Measurements from ENCODE around the gene EIF2D. TPM values are rescaled to one million over a fixed set of nuclear protein-coding genes. Genes with fewer than 3 reads are reported as not detected.

The EIF2D gene
- total and polyA plus RNA-seq, 2 of the 4 experiments (the other 2 are of a cell fraction): 64.3 to 69.4 TPM

- dilution Hi-C loops (cut with HindIII; ENCODE audit: low sequenced_read_pairs, unreplicated experiment): no loop called here
These were observed 39.4 kb downstream of the EIF2D start for GRCh38 chr1:206572835-206573234.

More at GRCh38 chr1:206572835-206573234, 39.4 kb downstream of the EIF2D start:
- Histone ChIP-seq H2AK5ac (ENCODE audit: low read depth, low read length) (no peak overlapping the region), H3K18ac (ENCODE audit: low read depth, low read length) (no peak overlapping the region), H3K4me3 (ENCODE audit: insufficient read depth, low read depth, low read length) (no peak overlapping the region), H3K9ac (ENCODE audit: low read depth, low read length) (no peak overlapping the region), H2BK5ac (ENCODE audit: low read depth, low read length, poor library complexity, severe bottlenecking) (no peak overlapping the region), H3K36me3 (ENCODE audit: control insufficient read depth, insufficient read depth, low read length) (no peaks in the 10 kb centered on the region), H3K4ac (ENCODE audit: low read depth, low read length) (no peak overlapping the region), H4K8ac (ENCODE audit: low read depth in 2 of 2, low read length in 2 of 2) (no peak overlapping the region), H3K14ac (replicated peaks; ENCODE audit: low read depth, low read length) (no peak overlapping the region), H3K9me1 (ENCODE audit: insufficient read depth, low read length) (0 out of 2 replicates have a peak, but pooled peaks cover 5% of the 10 kb centered on the region), H4K20me1 (ENCODE audit: insufficient read depth, low read length) (peaks cover 3% of the 10 kb centered on the region; the same call in 1 of the 2 replicates), H3K23ac (ENCODE audit: low read depth, low read length) (no peak overlapping the region), H2BK20ac (ENCODE audit: low read depth, low read length) (no peak overlapping the region), H4K91ac (ENCODE audit: insufficient read depth, low read depth, low read length) (no peak overlapping the region), H4K5ac (ENCODE audit: low read depth, low read length) (no peak overlapping the region), H2AFZ (replicated peaks; ENCODE audit: low read length, poor library complexity) (no peak overlapping the region), H3K4me1 (ENCODE audit: control insufficient read depth, insufficient read depth, low read length) (peaks cover 1% of the 10 kb centered on the region; the same call in 1 of the 2 replicates), H3K9me3 (ENCODE audit: control insufficient read depth, insufficient read depth, low read length) (no peaks in the 10 kb centered on the region), H3K79me1 (ENCODE audit: low read depth in 1 of 2, low read length in 2 of 2) (no peaks in the 10 kb centered on the region), H3K27me3 (ENCODE audit: control insufficient read depth, insufficient read depth, low read length) (no peaks in the 10 kb centered on the region; the same call in 1 of the 2 replicates), H3K56ac (ENCODE audit: extremely low read depth, insufficient read depth, low read length) (no peak overlapping the region), H2AK9ac (replicated peaks; ENCODE audit: low read depth, low read length, poor library complexity) (no peak overlapping the region), H2BK120ac (ENCODE audit: low read depth, low read length) (no peak overlapping the region), H2BK15ac (ENCODE audit: low read depth, low read length) (no peak overlapping the region), H3K27ac (ENCODE audit: insufficient read depth, low read length) (no peak overlapping the region), H3K4me2 (ENCODE audit: low read depth, low read length) (no peak overlapping the region)
- intact Hi-C loops (cut with micrococcal nuclease) (no loop called here), in situ Hi-C loops (cut with MboI; ENCODE audit: low sequenced_read_pairs) (no loop called here)
- POLR2A ChIA-PET (ENCODE audit: unreplicated experiment): interaction anchor here (0.6 kb wide), 1 partner anchor 392 kb away, joined by 4 read pairs; no protein-coding TSS in a partner anchor
- DNase-seq: no peak
- no peak for ATAC-seq (ENCODE audit: low read depth)
- no TSS peak for BruUV-seq (replicated peaks)
- CTCF ChIA-PET: interaction anchor here (1.0 kb wide), 1 partner anchor 83 kb away, joined by 3 read pairs; no protein-coding TSS in a partner anchor
- TF ChIP-seq CHD1 (IDR thresholded peaks at IDR 0.05; ENCODE audit: low read depth, low read length) (no peak), RAD21 (IDR thresholded peaks at IDR 0.05; ENCODE audit: low read length) (no peak), MXI1 (IDR thresholded peaks at IDR 0.05; ENCODE audit: borderline replicate concordance, low read depth, low read length) (no peak), MAFK (IDR thresholded peaks at IDR 0.05; ENCODE audit: low read depth, low read length) (no peak), SMC3 (IDR thresholded peaks at IDR 0.05; ENCODE audit: low read depth, low read length) (no peak), FOS (IDR thresholded peaks at IDR 0.05; ENCODE audit: low read depth, low read length) (no peak), RCOR1 (IDR thresholded peaks at IDR 0.05; ENCODE audit: insufficient replicate concordance, low read length) (no peak)
- TF ChIP-seq, protein P1, sequence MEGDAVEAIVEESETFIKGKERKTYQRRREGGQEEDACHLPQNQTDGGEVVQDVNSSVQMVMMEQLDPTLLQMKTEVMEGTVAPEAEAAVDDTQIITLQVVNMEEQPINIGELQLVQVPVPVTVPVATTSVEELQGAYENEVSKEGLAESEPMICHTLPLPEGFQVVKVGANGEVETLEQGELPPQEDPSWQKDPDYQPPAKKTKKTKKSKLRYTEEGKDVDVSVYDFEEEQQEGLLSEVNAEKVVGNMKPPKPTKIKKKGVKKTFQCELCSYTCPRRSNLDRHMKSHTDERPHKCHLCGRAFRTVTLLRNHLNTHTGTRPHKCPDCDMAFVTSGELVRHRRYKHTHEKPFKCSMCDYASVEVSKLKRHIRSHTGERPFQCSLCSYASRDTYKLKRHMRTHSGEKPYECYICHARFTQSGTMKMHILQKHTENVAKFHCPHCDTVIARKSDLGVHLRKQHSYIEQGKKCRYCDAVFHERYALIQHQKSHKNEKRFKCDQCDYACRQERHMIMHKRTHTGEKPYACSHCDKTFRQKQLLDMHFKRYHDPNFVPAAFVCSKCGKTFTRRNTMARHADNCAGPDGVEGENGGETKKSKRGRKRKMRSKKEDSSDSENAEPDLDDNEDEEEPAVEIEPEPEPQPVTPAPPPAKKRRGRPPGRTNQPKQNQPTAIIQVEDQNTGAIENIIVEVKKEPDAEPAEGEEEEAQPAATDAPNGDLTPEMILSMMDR (conservative IDR thresholded peaks at IDR 0.05; ENCODE audit: low read depth, low read length): no peak
- TF ChIP-seq, protein P2, sequence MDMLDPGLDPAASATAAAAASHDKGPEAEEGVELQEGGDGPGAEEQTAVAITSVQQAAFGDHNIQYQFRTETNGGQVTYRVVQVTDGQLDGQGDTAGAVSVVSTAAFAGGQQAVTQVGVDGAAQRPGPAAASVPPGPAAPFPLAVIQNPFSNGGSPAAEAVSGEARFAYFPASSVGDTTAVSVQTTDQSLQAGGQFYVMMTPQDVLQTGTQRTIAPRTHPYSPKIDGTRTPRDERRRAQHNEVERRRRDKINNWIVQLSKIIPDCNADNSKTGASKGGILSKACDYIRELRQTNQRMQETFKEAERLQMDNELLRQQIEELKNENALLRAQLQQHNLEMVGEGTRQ (IDR thresholded peaks at IDR 0.05; ENCODE audit: low read depth, low read length): no peak
- 80% methylated on average over 1 of the region's 4 CpGs; no CpG with 5 or more reads in 1 of the 2 experiments for WGBS, 2 experiments (ENCODE audit: extremely low coverage in 2 of 2, insufficient read length in 1 of 2)
